ENCODE results near the gene SMAD7.

The SMAD7 gene

DNA sequence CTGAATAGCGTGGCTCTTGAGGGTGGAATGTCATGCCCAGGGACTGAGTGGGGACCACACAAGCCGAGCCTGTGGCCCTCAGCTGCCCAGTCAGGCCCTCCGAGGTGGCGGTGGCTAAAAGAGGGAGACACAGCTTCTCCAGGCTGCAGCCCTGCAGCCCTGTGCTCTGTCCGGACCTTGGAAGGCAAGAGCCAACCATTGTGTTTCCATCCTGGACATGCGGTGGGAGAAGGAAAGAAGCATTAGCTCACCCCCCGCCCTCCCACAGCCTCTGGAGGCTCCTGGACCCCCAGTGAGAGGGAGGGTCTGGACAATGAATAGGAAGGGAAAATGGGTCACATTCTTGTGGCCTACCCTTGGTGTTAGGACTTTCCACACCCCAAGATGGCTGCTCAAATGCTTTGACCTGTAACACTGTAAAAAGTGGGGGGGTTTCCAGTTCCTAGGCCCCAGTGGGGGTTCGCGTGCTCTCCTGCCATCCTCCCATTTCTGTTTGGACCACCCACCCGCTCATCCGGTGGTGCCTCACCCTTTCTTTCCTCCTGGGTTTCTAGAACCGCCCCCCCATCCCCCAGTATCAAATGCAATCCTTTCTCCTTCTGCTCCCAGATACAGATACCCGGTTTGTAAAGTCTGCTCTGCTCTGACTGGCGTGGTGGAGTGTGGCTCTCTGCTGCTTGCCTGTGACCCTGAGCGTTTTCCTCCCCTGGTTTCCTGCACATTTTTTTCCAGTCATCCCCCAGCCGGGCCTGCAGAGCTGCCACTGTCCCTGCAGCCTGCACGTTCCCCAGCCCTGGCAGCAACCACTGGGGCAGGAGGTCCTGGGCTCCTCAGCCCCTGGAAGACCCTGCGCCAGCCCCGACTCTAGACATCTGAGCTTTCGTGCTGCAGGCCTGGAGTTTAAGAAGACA lies 36.3 kb upstream of the SMAD7 start:
- no peak for DNase-seq (ENCODE audit: low read depth)

DNA sequence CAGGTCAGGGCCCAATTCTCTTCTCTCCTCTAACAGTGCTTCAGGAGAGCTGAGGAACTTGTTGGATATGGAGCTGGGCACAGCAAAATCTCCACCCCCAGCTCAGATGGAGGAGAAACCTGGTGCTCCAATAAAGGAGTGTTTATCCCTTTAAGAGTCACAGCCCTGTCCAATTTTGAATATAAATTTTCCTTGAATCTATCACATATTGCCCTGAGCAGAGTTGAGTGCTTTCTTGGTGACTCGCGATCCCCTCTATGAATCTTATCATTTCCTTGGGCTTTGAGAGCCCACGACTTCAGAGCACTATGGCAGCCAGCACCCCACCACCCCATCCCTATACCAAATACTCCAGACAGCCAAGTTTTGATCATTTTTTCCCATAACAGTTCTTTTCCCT lies 34.4 kb upstream of the SMAD7 start:
- DNase-seq (ENCODE audit: low read depth): peak; percentile 47

DNA sequence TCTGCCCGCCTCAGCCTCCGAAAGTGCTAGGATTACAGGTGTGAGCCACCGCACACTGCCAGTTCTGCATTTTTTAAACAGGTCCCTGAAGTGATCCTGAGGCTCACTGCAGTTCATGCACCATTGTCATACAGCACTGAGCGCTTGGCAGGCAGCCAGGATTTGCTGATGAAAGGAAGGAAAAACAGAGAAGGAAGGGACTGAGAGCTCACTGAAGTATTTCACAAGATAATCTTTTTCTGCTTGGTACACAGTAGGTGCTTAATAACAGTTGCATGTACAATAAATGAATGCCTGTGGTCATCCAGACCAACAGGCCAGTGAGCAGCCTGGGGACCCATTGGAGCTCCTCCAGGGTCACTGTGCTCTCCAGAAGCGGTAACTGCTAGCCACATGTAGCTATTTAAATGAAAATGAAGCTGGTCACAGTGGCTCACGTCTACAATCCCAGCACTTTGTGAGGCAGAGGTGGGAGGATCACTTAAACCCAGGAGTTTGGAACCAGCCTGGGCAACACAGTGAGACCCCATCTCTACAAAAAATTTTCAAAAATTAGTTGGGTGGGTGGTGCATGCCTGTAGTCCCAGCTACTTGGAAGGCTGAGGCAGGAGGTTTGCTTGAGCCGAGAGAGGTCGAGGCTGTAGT lies 33.1 kb upstream of the SMAD7 start:
- peak; percentile 56 for DNase-seq (ENCODE audit: low read depth)

DNA sequence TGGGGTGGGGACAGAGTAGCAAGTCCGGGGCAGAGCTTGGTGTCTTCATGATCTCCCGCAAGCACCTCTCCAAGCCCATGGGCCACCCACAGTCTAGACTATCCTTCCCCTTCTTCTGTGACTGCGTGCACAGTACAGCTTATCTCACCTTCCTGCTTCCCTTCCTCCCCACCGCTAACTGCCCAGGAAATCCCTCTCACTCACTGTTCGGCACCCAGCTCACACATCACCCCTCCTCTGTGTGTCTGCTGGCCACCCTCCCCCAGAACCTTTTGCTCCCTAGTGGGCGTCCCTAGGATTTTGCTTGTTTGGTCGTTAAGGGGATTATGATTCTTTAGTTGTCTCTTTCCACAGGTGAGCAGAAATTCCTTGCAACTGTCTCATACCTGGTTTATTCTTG lies 31.5 kb upstream of the SMAD7 start:
- DNase-seq (ENCODE audit: low read depth): no peak

DNA sequence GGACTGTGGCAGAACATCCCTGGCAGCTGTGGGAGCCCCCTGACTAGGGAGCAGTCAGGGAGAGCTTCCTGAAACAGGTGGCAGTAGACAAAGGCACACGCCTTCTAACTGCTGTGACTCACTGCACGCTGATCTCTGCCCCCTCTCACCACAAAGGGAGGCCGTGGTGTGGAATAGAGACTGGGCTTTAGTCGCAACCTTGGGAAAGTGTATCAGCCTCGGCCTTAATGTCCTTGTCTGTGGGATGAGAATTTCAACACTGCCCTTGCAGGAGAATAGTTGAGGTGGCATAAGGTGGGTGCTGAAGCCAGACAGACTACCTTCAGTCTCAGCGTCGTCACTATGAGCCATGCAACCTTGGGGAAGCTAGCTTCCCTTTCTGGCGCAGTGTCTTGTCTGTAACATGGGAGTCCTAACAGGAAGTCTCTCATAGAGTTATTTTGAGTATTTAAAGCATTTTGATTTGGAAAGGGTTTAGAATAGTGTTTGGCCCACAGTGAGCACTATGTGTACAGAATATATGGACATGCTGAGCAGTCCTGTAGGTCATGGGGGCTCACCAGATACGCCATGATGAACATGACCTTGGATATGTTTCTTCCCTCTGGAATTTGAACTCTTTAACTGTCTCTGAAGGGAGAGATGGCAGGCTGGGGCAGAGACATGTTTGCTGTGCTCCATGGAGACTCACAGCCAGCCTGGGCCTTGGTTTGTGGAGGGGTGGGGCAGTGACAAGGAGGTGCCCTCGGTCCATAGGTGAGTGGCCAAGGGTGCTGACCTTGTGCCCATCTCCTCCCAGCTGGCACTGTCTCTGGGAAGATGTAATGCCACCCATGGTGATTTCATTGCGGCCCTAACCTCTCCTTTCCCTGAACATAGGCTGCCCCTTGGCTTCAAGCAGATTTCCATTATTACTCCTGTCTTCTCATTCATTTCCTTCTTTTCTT lies 29.5 kb upstream of the SMAD7 start:
- DNase-seq (ENCODE audit: low read depth): peak; percentile 60

DNA sequence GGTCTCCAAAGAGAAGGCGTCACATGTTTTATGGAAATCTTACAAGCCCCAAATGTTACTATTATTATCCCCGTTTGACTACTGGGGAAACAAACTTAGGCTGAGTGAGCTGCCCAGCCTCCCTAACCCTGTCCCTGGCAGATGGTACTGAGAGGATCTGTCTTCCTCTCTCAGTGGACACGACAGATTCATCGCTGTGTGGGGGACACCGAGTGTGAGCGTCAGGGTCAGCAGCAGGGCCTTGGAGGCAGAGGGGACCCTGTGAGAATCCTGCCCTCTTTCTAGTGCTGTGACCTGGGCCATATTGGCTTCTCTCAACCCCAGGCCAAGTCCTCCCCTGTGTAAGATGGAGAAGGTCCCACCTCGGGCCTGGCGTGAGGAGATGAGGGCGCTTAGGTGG lies 27.1 kb upstream of the SMAD7 start:
- no peak for DNase-seq (ENCODE audit: low read depth)

DNA sequence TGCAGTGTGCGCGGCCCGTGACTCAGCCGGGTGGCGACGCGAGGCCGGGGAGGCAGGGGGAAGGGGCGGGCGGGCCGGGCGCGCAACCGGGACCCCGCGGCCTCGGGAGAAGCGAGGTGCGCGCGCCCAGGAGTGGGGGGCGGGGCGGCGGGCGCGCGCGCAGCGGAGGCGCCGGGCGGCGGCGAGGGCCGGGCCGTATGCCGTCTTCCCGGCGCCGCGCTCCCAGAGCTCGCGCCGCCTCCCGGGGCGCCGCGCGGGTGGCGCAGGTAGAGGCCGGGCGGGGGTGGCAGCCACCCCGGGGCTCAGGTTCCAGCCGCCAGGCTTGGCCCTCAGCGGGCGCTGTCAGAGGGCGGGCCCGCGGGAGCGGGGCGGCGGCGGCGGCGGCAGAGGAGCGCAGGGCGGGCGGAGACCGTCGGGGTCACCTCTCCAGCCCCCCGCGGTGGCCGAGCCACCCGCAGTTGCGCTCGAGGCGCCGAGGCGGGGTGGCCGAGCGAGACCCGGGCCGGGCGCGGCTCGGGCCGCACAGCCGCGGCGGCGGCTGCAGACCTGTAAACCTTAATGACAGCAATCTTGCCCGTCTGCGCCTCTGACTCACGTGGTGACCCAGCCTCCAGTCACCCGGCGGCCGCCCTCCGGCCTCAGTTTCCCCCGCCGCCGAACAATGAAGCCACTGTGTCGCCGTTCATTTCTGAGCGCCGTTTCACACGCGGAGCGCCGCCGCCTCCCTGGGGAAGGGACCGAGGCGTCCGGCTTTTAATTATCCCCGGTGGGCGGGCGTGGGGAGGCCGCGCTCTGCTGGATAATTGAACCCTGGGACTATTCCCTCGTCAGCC lies 25.3 kb upstream of the SMAD7 start:
- DNase-seq (ENCODE audit: low read depth): peak; percentile 71

DNA sequence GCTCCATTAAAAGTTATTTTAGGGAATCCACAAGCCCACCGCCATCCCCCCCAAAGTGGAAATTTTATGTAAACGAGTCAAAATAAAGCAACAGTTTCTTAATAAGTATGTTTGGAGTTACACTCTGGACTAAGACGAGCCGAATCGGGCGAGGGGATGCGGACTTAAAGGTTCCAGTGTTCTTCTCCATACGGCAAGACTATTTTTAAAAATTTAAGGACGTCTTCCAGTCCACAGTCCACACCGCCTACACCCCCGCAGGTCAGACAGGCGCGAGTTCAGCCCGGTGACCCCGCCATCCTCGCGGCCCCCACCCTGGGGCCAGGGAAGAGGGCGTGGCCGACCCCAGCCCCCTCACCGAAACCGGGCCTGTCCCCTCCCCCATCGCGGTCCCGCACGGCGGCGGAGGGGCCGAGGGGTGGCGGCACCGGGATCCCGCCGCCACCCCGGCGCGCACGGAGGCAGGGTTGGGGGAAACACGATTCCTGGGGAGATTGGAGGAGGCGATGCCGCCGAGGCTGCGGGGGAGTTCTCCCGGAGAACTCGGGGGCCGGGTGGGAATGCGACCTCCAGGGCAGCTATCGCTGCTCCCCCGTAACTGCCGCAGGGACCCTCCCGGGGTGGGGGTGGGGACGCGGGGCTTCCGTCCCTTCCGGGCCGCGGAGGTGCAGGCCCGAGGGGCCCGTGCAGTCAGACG lies 24.5 kb upstream of the SMAD7 start:
- DNase-seq (ENCODE audit: low read depth): no peak

DNA sequence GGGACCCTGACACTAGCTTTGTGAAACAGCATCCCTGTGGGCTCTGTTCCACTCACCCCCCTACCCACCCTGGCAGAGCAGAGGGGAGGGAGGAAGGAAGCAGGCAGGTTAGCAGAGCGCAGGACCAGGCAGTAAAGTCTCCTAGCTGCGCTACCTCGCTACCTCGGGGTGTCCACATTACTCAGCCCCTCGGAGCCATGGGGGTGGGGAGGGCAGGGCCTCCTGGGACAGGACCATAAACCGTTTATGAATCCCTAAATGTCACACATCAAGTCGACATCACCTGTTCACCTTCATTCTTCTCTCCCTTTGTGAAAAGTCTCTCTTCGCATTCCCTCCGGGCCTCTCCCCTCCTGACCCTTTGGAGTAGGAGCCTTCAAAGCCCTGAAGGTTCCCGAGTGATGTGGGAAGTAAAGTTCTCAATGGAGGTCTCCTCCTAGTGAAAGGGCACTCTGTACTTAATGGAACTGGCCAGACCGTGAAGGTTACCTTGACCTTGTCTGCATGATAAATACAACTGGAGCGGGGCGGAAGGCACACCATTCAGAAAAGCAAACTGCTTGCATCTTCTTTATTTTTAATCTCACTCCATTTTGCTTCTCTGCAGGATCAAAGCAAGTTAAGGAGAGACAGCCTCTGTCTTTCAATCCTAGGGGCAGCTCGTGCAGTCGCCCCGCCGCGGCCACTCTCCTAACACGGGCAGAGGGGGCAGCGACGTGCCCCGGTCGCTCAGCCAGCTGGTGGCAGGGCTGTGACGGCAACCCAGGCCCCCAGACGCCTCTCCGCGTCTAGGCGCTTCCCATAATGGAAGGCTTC lies 23.7 kb upstream of the SMAD7 start:
- peak; percentile 22 for DNase-seq (ENCODE audit: low read depth)

DNA sequence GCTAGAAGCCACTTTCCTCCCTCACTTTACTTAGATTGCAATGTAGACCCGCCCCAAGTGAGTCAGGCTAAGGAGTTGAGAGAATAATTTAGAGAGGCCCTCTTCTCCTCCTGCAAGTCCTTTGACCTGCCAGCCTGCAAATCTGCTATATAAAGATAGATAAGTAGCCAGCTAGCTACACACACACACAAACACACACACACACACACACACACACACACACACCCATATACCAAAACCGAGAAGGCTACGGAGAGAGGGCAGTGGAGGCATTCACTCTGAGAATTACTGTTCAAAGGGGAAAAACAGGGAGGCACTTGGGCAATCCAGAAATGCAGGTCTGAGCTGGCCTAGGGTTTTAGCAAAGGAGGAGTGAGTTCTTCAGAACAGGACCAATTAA lies 23.0 kb upstream of the SMAD7 start:
- no peak for DNase-seq (ENCODE audit: low read depth)

DNA sequence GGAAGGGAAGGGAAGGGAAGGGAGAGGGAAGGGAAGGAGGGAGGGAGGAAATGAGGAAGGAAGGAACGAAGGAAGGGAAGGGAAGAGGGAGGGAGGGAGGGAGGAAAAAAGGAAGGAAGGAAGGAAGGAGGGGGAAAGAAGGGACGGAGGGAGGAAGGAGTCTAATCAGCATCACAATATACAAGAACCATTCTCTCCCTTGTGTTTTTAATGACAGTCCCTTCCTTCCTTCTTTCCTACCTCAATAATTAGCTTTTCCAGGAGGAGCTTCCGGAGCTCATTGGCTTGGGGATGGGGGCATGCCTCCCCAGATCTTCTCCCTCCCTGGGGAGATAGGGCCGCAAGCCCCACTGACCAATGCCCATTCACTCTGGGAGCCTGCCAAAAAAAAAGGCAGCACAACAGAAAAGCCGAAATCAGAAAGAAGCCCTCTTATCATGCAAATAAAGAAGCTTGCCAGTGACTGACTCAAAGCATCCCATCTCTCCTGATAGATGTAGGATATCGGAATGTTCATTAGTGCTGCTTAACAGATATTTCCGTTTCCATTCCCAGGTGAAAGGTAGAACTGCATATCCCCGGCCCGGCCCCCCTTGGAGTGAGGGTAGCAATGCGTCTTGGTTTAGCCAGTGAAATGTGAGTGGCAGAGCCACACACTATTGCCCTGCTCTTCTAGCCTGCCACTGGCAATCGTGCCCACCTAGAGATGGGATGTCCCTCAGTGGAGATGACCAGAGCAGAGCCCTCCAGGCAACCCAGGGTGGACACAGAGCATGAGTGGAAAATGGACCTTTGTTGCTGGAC lies 17.8 kb upstream of the SMAD7 start:
- DNase-seq (ENCODE audit: low read depth): no peak

DNA sequence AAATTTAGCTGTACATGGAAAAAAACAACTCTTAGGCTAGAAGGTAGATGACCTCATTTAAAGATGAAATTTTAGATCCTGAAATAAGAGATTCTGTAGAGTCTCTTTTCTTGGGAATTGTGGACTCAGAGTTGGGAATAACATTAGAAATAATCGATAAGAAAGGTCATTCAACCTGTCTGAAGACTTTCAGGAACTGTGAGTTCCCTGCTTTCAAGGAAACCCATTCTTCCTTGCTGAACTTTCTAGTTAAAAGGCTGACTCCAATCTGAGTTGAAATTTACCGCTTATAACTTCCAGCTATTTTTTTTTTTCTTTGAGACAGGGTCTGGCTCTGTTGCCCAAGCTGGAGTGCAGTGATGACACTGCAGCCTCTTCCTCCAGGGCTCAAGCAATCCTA lies 16.8 kb upstream of the SMAD7 start:
- no peak for DNase-seq (ENCODE audit: low read depth)

DNA sequence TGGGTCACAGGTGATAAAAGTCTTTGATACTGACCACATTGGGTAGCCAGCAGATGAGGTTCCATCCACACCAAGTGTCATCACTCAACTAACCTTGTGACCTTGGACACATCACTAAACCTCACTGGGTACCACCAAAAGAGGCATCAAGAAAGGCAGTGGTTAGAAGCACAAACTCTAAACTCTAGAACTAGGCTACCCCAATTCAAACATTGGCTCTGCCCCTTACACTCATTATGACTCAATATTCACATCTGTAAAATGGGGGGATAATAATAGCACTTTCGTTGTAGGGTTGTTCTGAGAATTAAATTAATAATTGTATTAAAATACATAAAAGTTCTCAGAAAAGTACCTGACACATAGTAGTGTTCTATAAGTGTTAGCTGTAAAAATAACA lies 15.8 kb upstream of the SMAD7 start:
- no peak for DNase-seq (ENCODE audit: low read depth)

DNA sequence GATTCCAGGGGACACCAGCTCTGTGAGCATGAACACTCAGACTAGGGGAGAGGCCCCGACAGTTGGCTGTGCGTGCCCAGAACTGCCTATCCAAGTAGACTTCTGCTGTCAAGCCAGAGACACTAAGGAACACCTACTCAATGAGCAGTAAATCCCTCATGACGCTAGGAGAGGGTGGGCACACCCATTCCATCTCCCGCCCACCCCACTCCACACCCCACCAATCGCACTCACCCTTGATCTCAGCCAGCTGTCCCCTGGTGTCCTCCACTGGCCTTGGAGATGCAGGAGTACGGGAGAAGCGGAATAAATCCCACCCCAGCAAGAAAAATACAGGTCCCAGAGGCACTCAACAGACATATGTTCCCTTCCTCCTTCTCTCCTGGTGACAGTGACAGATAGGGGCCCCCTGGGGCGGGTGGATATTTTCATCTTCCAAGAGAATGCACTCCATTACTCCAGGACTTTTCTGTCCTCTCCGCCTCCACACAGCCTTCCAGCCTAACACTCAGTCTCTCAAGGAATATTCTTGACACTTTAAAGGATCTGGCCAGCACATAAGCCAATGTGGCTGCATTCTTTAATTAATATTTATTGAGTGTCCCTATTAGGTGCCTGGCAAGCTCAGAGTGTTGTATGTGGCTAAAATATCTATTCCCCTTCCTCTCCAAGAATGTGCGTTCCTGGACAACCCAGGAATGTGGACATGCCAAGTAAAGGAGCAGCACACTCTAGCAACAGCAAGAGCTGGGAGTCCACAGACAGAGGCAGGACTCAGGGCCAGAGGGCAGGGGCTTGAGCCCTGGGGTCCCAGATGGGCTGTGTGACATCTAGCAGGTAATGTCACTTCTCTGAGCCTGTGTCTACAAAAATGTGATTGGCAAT lies 13.1 kb upstream of the SMAD7 start:
- peak; percentile 58 for DNase-seq (ENCODE audit: low read depth)

DNA sequence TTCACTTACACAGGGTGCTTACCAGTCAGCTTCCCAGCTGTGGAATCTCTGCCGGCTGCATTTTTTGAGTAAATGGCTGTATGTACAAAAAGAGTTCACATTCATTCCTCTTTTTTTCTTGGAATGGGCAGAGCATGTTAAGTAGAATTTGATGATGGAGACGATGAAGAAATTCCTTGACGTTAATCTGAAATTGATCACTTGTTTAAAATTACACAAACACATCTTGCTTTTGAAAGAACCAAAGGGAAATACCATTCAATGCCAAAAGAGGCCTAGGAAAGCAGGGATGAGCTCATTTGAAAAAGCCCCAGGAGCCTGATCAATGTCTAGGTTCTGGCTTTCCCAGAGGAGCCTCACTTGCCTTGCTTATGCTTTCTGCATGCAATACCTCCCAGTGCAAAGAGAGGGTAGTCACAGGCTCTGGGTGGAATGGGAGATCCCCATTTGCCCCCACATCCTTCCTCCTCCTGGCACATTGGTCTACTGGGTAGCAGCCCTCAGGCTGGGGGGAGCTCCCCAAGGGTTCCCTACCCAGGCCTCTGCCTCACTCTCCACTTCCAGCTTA lies 12.3 kb upstream of the SMAD7 start:
- DNase-seq (ENCODE audit: low read depth): no peak

DNA sequence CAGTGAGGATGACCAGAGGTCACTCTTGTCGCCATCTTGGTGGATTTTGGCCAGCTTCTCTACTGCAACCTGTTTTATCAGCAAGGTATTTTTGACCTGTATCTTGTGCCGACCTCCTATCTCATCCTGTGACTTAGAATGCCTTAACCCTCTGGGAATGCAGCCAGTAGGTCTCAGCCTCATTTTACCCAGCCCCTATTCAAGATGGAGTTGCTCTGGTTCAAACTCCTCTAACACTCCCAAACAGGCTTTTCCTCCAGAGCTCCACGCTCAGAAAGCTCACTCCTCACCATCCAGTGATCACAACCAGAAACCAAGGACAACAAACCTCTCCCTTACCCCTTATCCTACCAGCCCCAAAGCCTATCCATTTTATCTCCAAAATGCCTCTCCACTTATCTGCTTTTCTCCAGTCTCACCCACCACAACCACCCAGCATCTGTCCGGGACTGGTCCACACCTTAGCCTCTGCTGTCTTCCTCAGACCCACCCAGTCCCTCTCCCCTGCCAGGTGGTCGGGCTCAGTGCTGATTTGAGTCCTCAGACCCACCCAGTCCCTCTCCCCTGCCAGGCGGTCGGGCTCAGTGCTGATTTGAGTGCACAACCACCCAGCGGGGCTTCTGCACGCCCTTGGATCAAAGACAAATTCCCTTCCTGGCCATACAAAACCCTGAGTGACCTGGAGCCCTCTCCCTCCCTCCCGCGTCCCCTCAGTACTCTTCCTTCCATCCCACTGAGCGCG lies 11.7 kb upstream of the SMAD7 start:
- no peak for DNase-seq (ENCODE audit: low read depth)

DNA sequence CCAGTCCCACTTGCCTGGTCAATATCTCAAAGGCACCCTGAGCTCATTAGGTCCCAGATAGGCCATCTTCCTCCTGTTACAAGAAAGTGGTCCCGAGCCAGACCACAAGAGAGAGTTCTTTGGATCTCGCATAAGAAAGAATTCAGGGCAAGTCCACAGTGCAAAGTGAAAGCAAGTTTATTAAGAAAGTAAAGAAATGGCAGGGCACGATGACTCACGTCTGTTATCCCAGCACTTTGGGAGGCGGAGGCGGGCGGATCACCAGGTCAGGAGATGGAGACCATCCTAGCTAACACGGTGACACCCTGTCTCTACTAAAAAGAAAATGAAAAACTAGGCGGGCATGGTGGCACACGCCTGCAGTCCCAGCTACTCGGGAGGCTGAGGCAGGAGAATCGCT lies 10.8 kb upstream of the SMAD7 start:
- DNase-seq (ENCODE audit: low read depth): peak; percentile 58
